Sigmoid colon (tissue), 4 donors: ENCODE results near the gene GLIPR1.

Experiments
- POLR2A ChIP-seq, 2 donors: fragments of 450-650 bp; IDR thresholded peaks; one replicate each; pipeline ENCODE4 v1.6.1; 2016; ENCODE audit warnings: antibody characterized with exemption in 2 of 2, mild to moderate bottlenecking in 2 of 2, moderate library complexity in 2 of 2
- POLR2AphosphoS5 ChIP-seq, 4 donors: sonication (generic); formaldehyde crosslinking; IDR thresholded peaks; one replicate each; pipeline ENCODE4 v1.6.1; 2017; ENCODE audit warnings: antibody characterized with exemption in 4 of 4
- TF ChIP-seq, protein P1 (sequence below), 4 experiments: fragments of 450-650 bp in 3 of 4; fragments of 200-600 bp in 1 of 4; IDR thresholded peaks; one replicate each; pipeline ENCODE4 v1.5.1; 2016 to 2019; ENCODE audit warnings: antibody characterized with exemption in 4 of 4, mild to moderate bottlenecking in 3 of 4, moderate library complexity in 2 of 4

DNA sequence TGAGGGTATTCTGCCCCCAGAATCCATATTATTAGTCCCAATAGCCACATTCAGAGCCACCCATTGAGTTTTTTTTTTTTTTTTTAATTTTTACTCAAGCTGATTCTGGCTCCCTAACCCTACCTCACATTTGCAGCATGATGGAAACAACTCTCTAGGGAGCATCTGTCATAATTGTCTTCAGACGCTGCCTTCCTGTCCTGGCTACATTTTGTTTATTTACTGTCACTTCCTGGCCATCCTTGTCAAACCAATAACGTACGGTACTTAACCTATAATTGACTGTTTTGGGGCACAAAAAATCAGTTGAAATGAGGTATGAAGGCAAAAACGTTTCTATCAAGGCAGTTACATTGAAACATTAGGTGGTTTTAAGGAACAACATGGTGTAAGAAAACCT lies 2.1 kb downstream of the GLIPR1 start:
- TF ChIP-seq, protein P1, sequence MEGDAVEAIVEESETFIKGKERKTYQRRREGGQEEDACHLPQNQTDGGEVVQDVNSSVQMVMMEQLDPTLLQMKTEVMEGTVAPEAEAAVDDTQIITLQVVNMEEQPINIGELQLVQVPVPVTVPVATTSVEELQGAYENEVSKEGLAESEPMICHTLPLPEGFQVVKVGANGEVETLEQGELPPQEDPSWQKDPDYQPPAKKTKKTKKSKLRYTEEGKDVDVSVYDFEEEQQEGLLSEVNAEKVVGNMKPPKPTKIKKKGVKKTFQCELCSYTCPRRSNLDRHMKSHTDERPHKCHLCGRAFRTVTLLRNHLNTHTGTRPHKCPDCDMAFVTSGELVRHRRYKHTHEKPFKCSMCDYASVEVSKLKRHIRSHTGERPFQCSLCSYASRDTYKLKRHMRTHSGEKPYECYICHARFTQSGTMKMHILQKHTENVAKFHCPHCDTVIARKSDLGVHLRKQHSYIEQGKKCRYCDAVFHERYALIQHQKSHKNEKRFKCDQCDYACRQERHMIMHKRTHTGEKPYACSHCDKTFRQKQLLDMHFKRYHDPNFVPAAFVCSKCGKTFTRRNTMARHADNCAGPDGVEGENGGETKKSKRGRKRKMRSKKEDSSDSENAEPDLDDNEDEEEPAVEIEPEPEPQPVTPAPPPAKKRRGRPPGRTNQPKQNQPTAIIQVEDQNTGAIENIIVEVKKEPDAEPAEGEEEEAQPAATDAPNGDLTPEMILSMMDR (IDR thresholded peaks at IDR 0.05), result no peak
- TF ChIP-seq POLR2A (IDR thresholded peaks at IDR 0.05), result no peak
- TF ChIP-seq POLR2AphosphoS5 (IDR thresholded peaks at IDR 0.05), result no peak
